Right lobe of liver (tissue), 6 donors: ENCODE data around the gene GPATCH8. TPM values are rescaled to one million over a fixed set of nuclear protein-coding genes. Genes with fewer than 3 reads are reported as not detected.
A peak's percentile ranks its signal among the peaks of the same experiment; 100 is the strongest.

Experiments used
- ATAC-seq, 4 donors: fragments of 200-7000 bp; cut with Tn5 transposase; one replicate each; pipeline ENCODE4 v1.9.1; 2020; ENCODE audit warnings: mild to moderate bottlenecking in 4 of 4, moderate library complexity in 4 of 4
- DNase-seq, 3 donors: peaks; one replicate each; pipeline ENCODE4 v3.0.0-alpha.2; 2020
- H3K27ac ChIP-seq, 3 donors: fragments of 200-600 bp; one replicate each; pipeline ENCODE4 v1.8.0; 2022
- H3K27me3 ChIP-seq, 2 donors: fragments of 200-600 bp; one replicate each; pipeline ENCODE4 v1.8.0; 2022
- H3K36me3 ChIP-seq, 4 donors: fragments of 200-600 bp; sonication (generic) in 1 of 4; one replicate each; pipeline versions ENCODE4 v1.5.1 to v1.8.0; 2017 to 2022; ENCODE audit warnings: control low read depth in 1 of 4
- H3K4me1 ChIP-seq, 4 donors: fragments of 200-600 bp; sonication (generic) in 1 of 4; one replicate each; pipeline versions ENCODE4 v1.5.1 to v1.8.0; 2017 to 2022; ENCODE audit warnings: control low read depth in 1 of 4
- H3K4me3 ChIP-seq, 3 donors: fragments of 200-600 bp; one replicate each; pipeline ENCODE4 v1.8.0; 2022
- H3K9me3 ChIP-seq, 4 donors: fragments of 200-600 bp; sonication (generic) in 1 of 4; one replicate each; pipeline versions ENCODE4 v1.5.1 to v1.8.0; 2017 to 2022; ENCODE audit warnings: control low read depth in 1 of 4
- POLR2A ChIP-seq: fragments of 450-650 bp; IDR thresholded peaks from one replicate; pipeline ENCODE4 v1.6.1; 2017; ENCODE audit warnings: antibody characterized with exemption, mild to moderate bottlenecking
- WGBS: methylation state at CpG from one replicate; pipeline ENCODE4 v1.1.6; 2018; ENCODE audit warnings: low coverage, low lambda C conversion rate; ENCODE audit not compliant: insufficient coverage; ENCODE audit errors: missing lambda C conversion rate; 5-methylcytosine and 5-hydroxymethylcytosine counted together
- intact Hi-C, 2 donors: fragments of 100-400 bp; cut with DNase I; formaldehyde crosslinking; loops; one replicate each; pipeline versions ENCODE4 v1.11.2 to v1.14.1; 2022
- total RNA-seq, 6 experiments: library from RNA; depleted of rRNA in 2 of 6; stranded (reverse); fragments of >200 nt in 2 of 6; fragmentation: NEBNext Ultra II Directional in 3 of 6; extraction: Animal tissue kit (Norgen Biotek cat#: 25700) in 3 of 6; gene quantifications; one replicate each; pipeline versions ENCODE4 v1.1.0 to v1.2.4, GENCODE V29; 2016 to 2023
- TF ChIP-seq, protein P1 (sequence below), 4 donors: fragments of 200-600 bp in 3 of 4; fragments of 450-650 bp in 1 of 4; IDR thresholded peaks; one replicate each; pipeline versions ENCODE4 v1.5.1 to v1.8.0; 2016 to 2022; ENCODE audit warnings: antibody characterized with exemption in 4 of 4, mild to moderate bottlenecking in 2 of 4
- donor health status: DM: no; HTN: yes; CAD: no.
- donor health status: DM: no; HTN: no; CAD: no.
- donor health status: DM: no; HTN: no; CAD: no.
- donor health status: DM: no; HTN: yes; CAD: no.
- donor health status: DM: no; HTN: yes; CAD: no.

The GPATCH8 gene
- total RNA-seq, 6 experiments from 2014 or later = 8.1 to 14.4 (median 13.1) TPM

- H3K9me3 ChIP-seq = no peaks in the 10 kb centered on the region
- intact Hi-C loops = no loop called here
- H3K27me3 ChIP-seq = peaks cover 0 to 6% of the 10 kb centered on the region in 2 donors
- peaks cover 0 to 7% (median 0%) of the 10 kb centered on the region in 4 donors for H3K4me1 ChIP-seq
- H3K4me3 ChIP-seq = peak overlapping the region; percentile 27 to 49 (median 34)
- WGBS = 3% methylated on average over 33 of the region's 68 CpGs
- no peak overlapping the region for H3K27ac ChIP-seq
- TF ChIP-seq, protein P1, sequence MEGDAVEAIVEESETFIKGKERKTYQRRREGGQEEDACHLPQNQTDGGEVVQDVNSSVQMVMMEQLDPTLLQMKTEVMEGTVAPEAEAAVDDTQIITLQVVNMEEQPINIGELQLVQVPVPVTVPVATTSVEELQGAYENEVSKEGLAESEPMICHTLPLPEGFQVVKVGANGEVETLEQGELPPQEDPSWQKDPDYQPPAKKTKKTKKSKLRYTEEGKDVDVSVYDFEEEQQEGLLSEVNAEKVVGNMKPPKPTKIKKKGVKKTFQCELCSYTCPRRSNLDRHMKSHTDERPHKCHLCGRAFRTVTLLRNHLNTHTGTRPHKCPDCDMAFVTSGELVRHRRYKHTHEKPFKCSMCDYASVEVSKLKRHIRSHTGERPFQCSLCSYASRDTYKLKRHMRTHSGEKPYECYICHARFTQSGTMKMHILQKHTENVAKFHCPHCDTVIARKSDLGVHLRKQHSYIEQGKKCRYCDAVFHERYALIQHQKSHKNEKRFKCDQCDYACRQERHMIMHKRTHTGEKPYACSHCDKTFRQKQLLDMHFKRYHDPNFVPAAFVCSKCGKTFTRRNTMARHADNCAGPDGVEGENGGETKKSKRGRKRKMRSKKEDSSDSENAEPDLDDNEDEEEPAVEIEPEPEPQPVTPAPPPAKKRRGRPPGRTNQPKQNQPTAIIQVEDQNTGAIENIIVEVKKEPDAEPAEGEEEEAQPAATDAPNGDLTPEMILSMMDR (IDR thresholded peaks at IDR 0.05) = no peak
- TF ChIP-seq POLR2A = no peak
- ATAC-seq = peak; percentile 88 to 97 (median 93)
- H3K36me3 ChIP-seq = no peaks in the 10 kb centered on the region
- DNase-seq = peak; percentile 76 to 82 (median 80)
Observed at GRCh38 chr17:44385287-44386181, 117.7 kb downstream of the GPATCH8 start.

GRCh38 chr17:44384823-44385286 is 118.4 kb downstream of the GPATCH8 start:
- Histone ChIP-seq H3K4me3 (peak overlapping the region; percentile 27 to 49 (median 34)), H3K36me3 (no peaks in the 10 kb centered on the region), H3K27me3 (peaks cover 0 to 6% of the 10 kb centered on the region in 2 donors), H3K27ac (no peak overlapping the region), H3K4me1 (peaks cover 0 to 7% (median 0%) of the 10 kb centered on the region in 4 donors), H3K9me3 (no peaks in the 10 kb centered on the region)
- DNase-seq (no peak), ATAC-seq (peak in 2 of 4 donors; percentile 8 to 14)
- 3% methylated on average over 12 of the region's 26 CpGs for WGBS
- intact Hi-C loops = no loop called here
- TF ChIP-seq, protein P1 (IDR thresholded peaks at IDR 0.05) = no peak
- no peak for TF ChIP-seq POLR2A

- H3K4me3 ChIP-seq = no peak overlapping the region
- H3K36me3 ChIP-seq = no peaks in the 10 kb centered on the region
- WGBS = 13% methylated on average over 5 of the region's 29 CpGs
- DNase-seq = no peak
- peaks cover 0 to 6% of the 10 kb centered on the region in 2 donors for H3K27me3 ChIP-seq
- no peak overlapping the region for H3K27ac ChIP-seq
- peak in 1 of 4 donors; percentile 6 for ATAC-seq
- H3K9me3 ChIP-seq = no peaks in the 10 kb centered on the region
- H3K4me1 ChIP-seq = peaks cover 0 to 7% (median 0%) of the 10 kb centered on the region in 4 donors
- intact Hi-C loops = no loop called here
- TF ChIP-seq, protein P1 (IDR thresholded peaks at IDR 0.05) = no peak
- no peak for TF ChIP-seq POLR2A
Observed at GRCh38 chr17:44384281-44384822, 118.9 kb downstream of the GPATCH8 start.

DNA sequence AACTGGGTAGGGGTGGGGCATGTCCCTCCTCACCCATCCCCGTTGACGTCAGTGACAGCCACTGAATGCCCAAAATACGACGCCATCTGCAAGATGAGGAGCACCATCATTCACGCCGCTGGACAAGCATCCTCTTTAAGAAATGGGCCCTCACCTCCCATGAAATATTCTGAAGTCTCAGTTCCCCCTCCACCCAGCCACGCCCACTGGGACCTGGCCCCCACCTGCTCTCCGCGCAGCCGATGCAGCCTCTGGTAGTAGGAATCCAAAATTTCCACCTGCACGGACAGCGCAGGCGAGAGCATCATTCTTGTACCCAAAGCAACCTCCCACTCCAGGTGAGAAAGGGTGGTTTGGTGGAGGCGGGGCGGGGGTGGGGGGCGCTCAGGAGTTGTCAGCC is 119.3 kb downstream of the GPATCH8 start:
- no peak for TF ChIP-seq POLR2A
- TF ChIP-seq, protein P1 (IDR thresholded peaks at IDR 0.05) = no peak
- ATAC-seq = no peak
- Histone ChIP-seq H3K36me3 (no peaks in the 10 kb centered on the region), H3K9me3 (no peaks in the 10 kb centered on the region), H3K4me1 (peaks cover 0 to 7% (median 0%) of the 10 kb centered on the region in 4 donors), H3K27ac (no peak overlapping the region), H3K4me3 (no peak overlapping the region), H3K27me3 (peaks cover 0 to 6% of the 10 kb centered on the region in 2 donors)
- WGBS = no CpG with 5 or more reads among the region's 16 CpGs
- DNase-seq = no peak
- intact Hi-C loops = no loop called here
